ENCODE data around the gene LYRM1. TPM values are rescaled to one million over a fixed set of nuclear protein-coding genes. Genes with fewer than 3 reads are reported as not detected.

The LYRM1 gene
- total and polyA plus RNA-seq, 5 experiments from 2014 or later, result 22.2 to 43.6 (median 34.8) TPM

- no peak overlapping the region for H3K4me3 Mint-ChIP-seq
- no peak for ATAC-seq
- H3K9me3 Mint-ChIP-seq, result no peaks in the 10 kb centered on the region
- H3K27ac Mint-ChIP-seq, result peak overlapping the region in 4 of 10 donors; percentile 13 to 44 (median 21)
- H3K27me3 Mint-ChIP-seq, result no peaks in the 10 kb centered on the region
- H3K4me1 Mint-ChIP-seq, result peaks cover 10 to 33% (median 29%) of the 10 kb centered on the region in 4 donors
- DNase-seq, result no peak
- POLR2A ChIA-PET, result no interaction called here
- H3K36me3 Mint-ChIP-seq, result peaks cover 0 to 14% (median 7%) of the 10 kb centered on the region in 3 donors
Observed at GRCh38 chr16:20878682-20879147, 21.9 kb upstream of the LYRM1 start.

- Mint-ChIP-seq H3K9me3 (no peaks in the 10 kb centered on the region), H3K36me3 (peaks cover 0 to 15% (median 10%) of the 10 kb centered on the region in 3 donors), H3K4me1 (peaks cover 11 to 31% (median 28%) of the 10 kb centered on the region in 4 donors), H3K27me3 (no peaks in the 10 kb centered on the region), H3K4me3 (no peak overlapping the region), H3K27ac (no peak overlapping the region)
- POLR2A ChIA-PET, result no interaction called here
- ATAC-seq, result no peak
- no peak for DNase-seq
Observed at GRCh38 chr16:20879175-20880040, 21.2 kb upstream of the LYRM1 start.

GRCh38 chr16:20880867-20881502 lies 19.6 kb upstream of the LYRM1 start:
- no peak for DNase-seq
- POLR2A ChIA-PET, result no interaction called here
- ATAC-seq, result no peak
- peaks cover 13 to 28% (median 17%) of the 10 kb centered on the region in 4 donors for H3K4me1 Mint-ChIP-seq
- H3K36me3 Mint-ChIP-seq, result peaks cover 0 to 17% (median 10%) of the 10 kb centered on the region in 3 donors
- no peaks in the 10 kb centered on the region for H3K27me3 Mint-ChIP-seq
- peak overlapping the region in 3 of 10 donors; percentile 19 to 71 (median 28) for H3K27ac Mint-ChIP-seq
- H3K4me3 Mint-ChIP-seq, result no peak overlapping the region
- H3K9me3 Mint-ChIP-seq, result no peaks in the 10 kb centered on the region

- Mint-ChIP-seq H3K27me3 (no peaks in the 10 kb centered on the region), H3K4me1 (peaks cover 16 to 31% (median 17%) of the 10 kb centered on the region in 4 donors)
Observed at GRCh38 chr16:20881503-20881878, 19.1 kb upstream of the LYRM1 start.

GRCh38 chr16:20883554-20884239 lies 16.9 kb upstream of the LYRM1 start:
- no peak for DNase-seq
- H3K27ac Mint-ChIP-seq, result peak overlapping the region in 2 of 10 donors; percentile 8 to 25
- POLR2A ChIA-PET, result no interaction called here
- no peaks in the 10 kb centered on the region for H3K27me3 Mint-ChIP-seq
- no peak overlapping the region for H3K4me3 Mint-ChIP-seq
- peaks cover 0 to 6% (median 5%) of the 10 kb centered on the region in 3 donors for H3K36me3 Mint-ChIP-seq
- ATAC-seq, result no peak
- H3K9me3 Mint-ChIP-seq, result no peaks in the 10 kb centered on the region
- peaks cover 13 to 32% (median 16%) of the 10 kb centered on the region in 4 donors for H3K4me1 Mint-ChIP-seq

More at GRCh38 chr16:20881503-20881878, 19.1 kb upstream of the LYRM1 start:
- ATAC-seq, result no peak
- no peak for DNase-seq
- no peaks in the 10 kb centered on the region for H3K9me3 Mint-ChIP-seq
- H3K36me3 Mint-ChIP-seq, result peaks cover 0 to 17% (median 8%) of the 10 kb centered on the region in 3 donors
- POLR2A ChIA-PET, result interaction anchor here (0.6 kb wide), 1 partner anchor 8 kb away, joined by 3 read pairs; no protein-coding TSS in a partner anchor
- peak overlapping the region in 2 of 10 donors; percentile 19 to 71 for H3K27ac Mint-ChIP-seq
- H3K4me3 Mint-ChIP-seq, result no peak overlapping the region

- POLR2A ChIA-PET, result no interaction called here
- no peak for DNase-seq
- ATAC-seq, result no peak
- peaks cover 0 to 6% (median 5%) of the 10 kb centered on the region in 3 donors for H3K36me3 Mint-ChIP-seq
- H3K4me3 Mint-ChIP-seq, result no peak overlapping the region
- H3K27me3 Mint-ChIP-seq, result no peaks in the 10 kb centered on the region
- H3K4me1 Mint-ChIP-seq, result peaks cover 13 to 32% (median 15%) of the 10 kb centered on the region in 4 donors
- H3K27ac Mint-ChIP-seq, result peak overlapping the region in 3 of 10 donors; percentile 8 to 58 (median 25)
- no peaks in the 10 kb centered on the region for H3K9me3 Mint-ChIP-seq
Observed at GRCh38 chr16:20884240-20884556, 16.4 kb upstream of the LYRM1 start.

- Mint-ChIP-seq H3K36me3 (peaks cover 0 to 12% (median 10%) of the 10 kb centered on the region in 3 donors), H3K27me3 (no peaks in the 10 kb centered on the region), H3K4me1 (peaks cover 8 to 25% (median 17%) of the 10 kb centered on the region in 4 donors), H3K27ac (peak overlapping the region in 1 of 10 donors; percentile 39), H3K4me3 (no peak overlapping the region), H3K9me3 (no peaks in the 10 kb centered on the region)
- POLR2A ChIA-PET, result no interaction called here
- ATAC-seq (no peak), DNase-seq (no peak)
Observed at GRCh38 chr16:20886320-20886719, 14.3 kb upstream of the LYRM1 start.

GRCh38 chr16:20887207-20887606 lies 13.4 kb upstream of the LYRM1 start:
- no peak overlapping the region for H3K4me3 Mint-ChIP-seq
- peak overlapping the region in 1 of 10 donors; percentile 17 for H3K27ac Mint-ChIP-seq
- POLR2A ChIA-PET, result no interaction called here
- no peaks in the 10 kb centered on the region for H3K9me3 Mint-ChIP-seq
- peaks cover 8 to 25% (median 21%) of the 10 kb centered on the region in 4 donors for H3K4me1 Mint-ChIP-seq
- ATAC-seq, result no peak
- no peak for DNase-seq
- peaks cover 0 to 16% (median 14%) of the 10 kb centered on the region in 3 donors for H3K36me3 Mint-ChIP-seq
- H3K27me3 Mint-ChIP-seq, result no peaks in the 10 kb centered on the region

- H3K9me3 Mint-ChIP-seq, result no peaks in the 10 kb centered on the region
Observed at GRCh38 chr16:20889625-20890275, 10.8 kb upstream of the LYRM1 start.

GRCh38 chr16:20894388-20894787 lies 6.2 kb upstream of the LYRM1 start:
- Mint-ChIP-seq H3K36me3 (peaks cover 0 to 39% (median 11%) of the 10 kb centered on the region in 3 donors), H3K27me3 (no peaks in the 10 kb centered on the region), H3K4me1 (peaks cover 13 to 31% (median 23%) of the 10 kb centered on the region in 4 donors), H3K9me3 (no peaks in the 10 kb centered on the region), H3K27ac (no peak overlapping the region), H3K4me3 (no peak overlapping the region)
- DNase-seq (no peak), ATAC-seq (no peak)
- POLR2A ChIA-PET, result interaction anchor here (0.9 kb wide), 1 partner anchor 28 kb away, joined by 3 read pairs; no protein-coding TSS in a partner anchor

More at GRCh38 chr16:20889625-20890275, 10.8 kb upstream of the LYRM1 start:
- DNase-seq, result no peak
- POLR2A ChIA-PET, result no interaction called here
- ATAC-seq, result no peak
- Mint-ChIP-seq H3K4me3 (no peak overlapping the region), H3K27ac (peak overlapping the region in 1 of 10 donors; percentile 2), H3K4me1 (peaks cover 2 to 19% (median 18%) of the 10 kb centered on the region in 4 donors), H3K36me3 (peaks cover 0 to 24% (median 11%) of the 10 kb centered on the region in 3 donors), H3K27me3 (no peaks in the 10 kb centered on the region)

- Mint-ChIP-seq H3K9me3 (no peaks in the 10 kb centered on the region), H3K27me3 (no peaks in the 10 kb centered on the region), H3K4me3 (peak overlapping the region in 3 of 10 donors; percentile 11 to 34 (median 29)), H3K27ac (peak overlapping the region in 5 of 10 donors; percentile 0 to 66 (median 27)), H3K36me3 (peaks cover 0 to 27% (median 3%) of the 10 kb centered on the region in 3 donors), H3K4me1 (peaks cover 32 to 55% (median 38%) of the 10 kb centered on the region in 4 donors)
- POLR2A ChIA-PET, result no interaction called here
- DNase-seq (no peak), ATAC-seq (no peak)
Observed at GRCh38 chr16:20897253-20897897, 3.2 kb upstream of the LYRM1 start.
